HG02588 (cell line): ENCODE results near the gene MYBPC3.

ENCODE experiments used
- ATAC-seq: cut with Tn5 transposase; IDR thresholded peaks from one replicate; pipeline ENCODE4 v1.9.1; 2021; ENCODE audit warnings: mild to moderate bottlenecking, moderate library complexity; ENCODE audit not compliant: unreplicated experiment

Gene MYBPC3

GRCh38 chr11:47387944-47388696, 35.6 kb upstream of the MYBPC3 start:
- no peak for ATAC-seq

GRCh38 chr11:47384498-47384897, 32.0 kb upstream of the MYBPC3 start:
- ATAC-seq, result no peak

GRCh38 chr11:47383071-47383470, 30.6 kb upstream of the MYBPC3 start:
- ATAC-seq, result no peak

- no peak for ATAC-seq
Measured at GRCh38 chr11:47380078-47380477, 27.6 kb upstream of the MYBPC3 start.

- ATAC-seq, result no peak
Measured at GRCh38 chr11:47379317-47379716, 26.8 kb upstream of the MYBPC3 start.

GRCh38 chr11:47378836-47379170, 26.3 kb upstream of the MYBPC3 start:
- ATAC-seq, result no peak

GRCh38 chr11:47378010-47378835, 25.7 kb upstream of the MYBPC3 start, which contains the start of gene SPI1:
Gene SPI1, minus strand, starts transcription at chr11:47378547. Its CDS starts 194 bp downstream, at chr11:47378353.
- peak; percentile 73 for ATAC-seq

- ATAC-seq, result no peak
Measured at GRCh38 chr11:47377571-47378009, 25.1 kb upstream of the MYBPC3 start.

- no peak for ATAC-seq
Measured at GRCh38 chr11:47376525-47377371, 24.2 kb upstream of the MYBPC3 start.

GRCh38 chr11:47376107-47376524, 23.6 kb upstream of the MYBPC3 start:
- ATAC-seq, result no peak

- no peak for ATAC-seq
Measured at GRCh38 chr11:47375546-47376085, 23.1 kb upstream of the MYBPC3 start.

- no peak for ATAC-seq
Measured at GRCh38 chr11:47375020-47375419, 22.5 kb upstream of the MYBPC3 start.

GRCh38 chr11:47374720-47375019, 22.2 kb upstream of the MYBPC3 start:
- ATAC-seq, result no peak

- no peak for ATAC-seq
Measured at GRCh38 chr11:47373876-47374719, 21.6 kb upstream of the MYBPC3 start.

GRCh38 chr11:47372422-47372821, 19.9 kb upstream of the MYBPC3 start:
- no peak for ATAC-seq

- no peak for ATAC-seq
Measured at GRCh38 chr11:47369676-47370075, 17.2 kb upstream of the MYBPC3 start.

- no peak for ATAC-seq
Measured at GRCh38 chr11:47366020-47366490, 13.6 kb upstream of the MYBPC3 start.

- ATAC-seq, result no peak
Measured at GRCh38 chr11:47361419-47361818, 8.9 kb upstream of the MYBPC3 start.

- no peak for ATAC-seq
Measured at GRCh38 chr11:47360341-47360740, 7.8 kb upstream of the MYBPC3 start.

GRCh38 chr11:47359586-47359985, 7.1 kb upstream of the MYBPC3 start:
- no peak for ATAC-seq
